K562 (cell line): ENCODE measurements around the gene ZBTB9. TPM values are rescaled to one million over a fixed set of nuclear protein-coding genes. Genes with fewer than 3 reads are reported as not detected.
A peak's percentile ranks its signal among the peaks of the same experiment; 100 is the strongest.

ENCODE experiments used
- ATF1 ChIP-seq, 2 experiments: fragments of 450-650 bp in 1 of 2; IDR thresholded peaks; 2 replicates each; pipeline ENCODE4 v1.6.1; 2016; ENCODE audit warnings: missing compliant biosample characterization in 1 of 2, missing genetic modification characterization in 1 of 2
- C11orf30 ChIP-seq: fragments of 450-650 bp; IDR thresholded peaks from 2 replicates; pipeline ENCODE4 v1.6.1; 2016; ENCODE audit warnings: low read depth, mild to moderate bottlenecking
- ETV6 ChIP-seq, 3 experiments: fragments of 150-350 bp in 1 of 3; sonication (generic) in 1 of 3; formaldehyde crosslinking in 1 of 3; IDR thresholded peaks; 2 replicates each; pipeline versions ENCODE4 v1.6.1 to v1.8.0; 2014 to 2022; ENCODE audit warnings: borderline replicate concordance in 2 of 3, low read depth in 2 of 3, antibody characterized with exemption in 1 of 3, low read length in 1 of 3, mild to moderate bottlenecking in 1 of 3, missing genetic modification reagents in 1 of 3
- FUS ChIP-seq: fragments of 200-400 bp; formaldehyde crosslinking; optimal IDR thresholded peaks from 2 replicates; pipeline ENCODE3; 2017; ENCODE audit warnings: low read depth, low read length
- GABPB2 ChIP-seq: fragments of 250-450 bp; sonication (Bioruptor Pico); conservative IDR thresholded peaks from 2 replicates; pipeline ENCODE4 v1.5.1; 2021; ENCODE audit warnings: mild to moderate bottlenecking
- KDM1A ChIP-seq, 2 experiments: fragments of 450-650 bp; IDR thresholded peaks; 2 replicates each; pipeline ENCODE4 v1.6.1; 2016; ENCODE audit warnings: mild to moderate bottlenecking in 2 of 2
- MAFG ChIP-seq: fragments of 450-650 bp; conservative IDR thresholded peaks from 2 replicates; pipeline ENCODE4 v1.6.1; 2016; ENCODE audit warnings: missing genetic modification characterization, missing compliant biosample characterization
- MIER1 ChIP-seq: fragments of 450-650 bp; IDR thresholded peaks from 2 replicates; pipeline ENCODE4 v1.6.1; 2016; ENCODE audit warnings: antibody characterized with exemption, mild to moderate bottlenecking, low read depth
- NR2C2 ChIP-seq, 2 experiments: fragments of 200-800 bp in 1 of 2; sonication (Bioruptor generic) in 1 of 2; sonication (generic) in 1 of 2; formaldehyde crosslinking in 1 of 2; IDR thresholded peaks; 2 replicates each; pipeline versions ENCODE4 v1.6.1 to v1.8.0; 2016 to 2022; ENCODE audit warnings: mild to moderate bottlenecking in 1 of 2, missing compliant biosample characterization in 1 of 2, missing genetic modification characterization in 1 of 2, missing genetic modification reagents in 1 of 2
- SMAD2 ChIP-seq: fragments of 150-350 bp; IDR thresholded peaks from 2 replicates; pipeline ENCODE4 v1.6.1; 2014; ENCODE audit warnings: low read depth, mild to moderate bottlenecking, low read length
- SMARCB1 ChIP-seq: IDR thresholded peaks from 2 replicates; pipeline ENCODE4 v1.6.1; 2011; ENCODE audit warnings: improper control_type of control experiment, low read depth; ENCODE audit not compliant: insufficient read length
- TSC22D4 ChIP-seq: fragments of 450-650 bp; IDR thresholded peaks from 2 replicates; pipeline ENCODE4 v1.6.1; 2016; ENCODE audit warnings: missing genetic modification characterization, missing biosample characterization, control low read depth
- ZBTB17 ChIP-seq: fragments of 450-650 bp; formaldehyde crosslinking; IDR thresholded peaks from 2 replicates; pipeline ENCODE4 v1.4.0; 2020; ENCODE audit warnings: mild to moderate bottlenecking
- ZKSCAN8 ChIP-seq: fragments of 200-800 bp; sonication (Bioruptor generic); IDR thresholded peaks from 2 replicates; pipeline ENCODE4 v1.6.1; 2016; ENCODE audit warnings: missing genetic modification characterization, missing compliant biosample characterization
- ZNF830 ChIP-seq: fragments of 250-450 bp; sonication (Bioruptor Pico); IDR thresholded peaks from 2 replicates; pipeline ENCODE4 v1.5.0; 2021; ENCODE audit warnings: mild to moderate bottlenecking
- polyA plus RNA-seq, 8 experiments: library from polyadenylated mRNA; depleted of rRNA in 4 of 8; stranded (reverse) in 5 of 8; unstranded in 3 of 8; fragments of >200 nt; fragmentation: Nextera tagmentation in 2 of 8; fragmentation: Illumina TruSeq in 1 of 8; extraction: Ambion mirVana in 2 of 8; extraction: Trizol in 1 of 8; gene quantifications; 2 replicates each; pipeline versions ENCODE4 v1.2.1 to v1.2.3, GENCODE V29; 2011 to 2014; ENCODE audit warnings: inconsistent platforms in 1 of 8, missing spikeins in 1 of 8
- total RNA-seq, 7 experiments: library from RNA; depleted of rRNA in 6 of 7; stranded (reverse); fragments of >200 nt in 6 of 7; fragmentation: Illumina TruSeq in 2 of 7; extraction: Trizol in 2 of 7; gene quantifications; 2 replicates each; pipeline versions ENCODE4 v1.2.1 to v1.2.3, GENCODE V29; 2011 to 2021; ENCODE audit warnings: low replicate concordance in 1 of 7
- TF ChIP-seq, protein P1 (sequence below), 2 experiments: IDR thresholded peaks in 1 of 2; conservative IDR thresholded peaks in 1 of 2; 2 replicates each; pipeline ENCODE4 v1.6.1; 2016; ENCODE audit warnings: low read depth in 2 of 2, mild to moderate bottlenecking in 1 of 2, missing compliant biosample characterization in 1 of 2, missing genetic modification characterization in 1 of 2, moderate library complexity in 1 of 2
- TF ChIP-seq, protein P2 (sequence below): sonication (generic); formaldehyde crosslinking; IDR thresholded peaks from 2 replicates; pipeline ENCODE4 v1.8.0; 2023; ENCODE audit warnings: mild to moderate bottlenecking, missing genetic modification reagents
- TF ChIP-seq, protein P3 (sequence below): fragments of 250-450 bp; sonication (Bioruptor Pico); IDR thresholded peaks from 2 replicates; pipeline ENCODE4 v1.4.0; 2020; ENCODE audit warnings: mild to moderate bottlenecking, moderate library complexity, borderline replicate concordance

The ZBTB9 gene
- total and polyA plus RNA-seq, 9 of the 15 experiments (the other 6 are each of a cell fraction or from before 2014, with no cell fraction given): 1.9 to 19.5 (median 10.4) TPM

GRCh38 chr6:33428966-33429749, 25.2 kb upstream of the ZBTB9 start (continued):
- TF ChIP-seq NR2C2 (CRISPR knock-in tag; IDR thresholded peaks at IDR 0.05): peak; percentile 18; the same call in 1 of the 2 replicates
- no peak for TF ChIP-seq NR2C2 (tag; IDR thresholded peaks at IDR 0.05)
- TF ChIP-seq TSC22D4 (tag): 0 out of 2 replicates have a peak, but pooled peaks have one; percentile 56
- no peak for TF ChIP-seq GABPB2 (CRISPR knock-in tag)
- no peak for TF ChIP-seq FUS
- TF ChIP-seq ETV6 (IDR thresholded peaks at IDR 0.05; ENCODE audit: borderline replicate concordance in 1 of 2, low read depth in 2 of 2, low read length in 1 of 2): no peak
- no peak for TF ChIP-seq ETV6 (CRISPR knock-in tag; IDR thresholded peaks at IDR 0.05; ENCODE audit: borderline replicate concordance)
- no peak for TF ChIP-seq SMAD2
- 0 out of 2 replicates have a peak, but pooled peaks have one; percentile 12 for TF ChIP-seq MIER1
- TF ChIP-seq, protein P1, sequence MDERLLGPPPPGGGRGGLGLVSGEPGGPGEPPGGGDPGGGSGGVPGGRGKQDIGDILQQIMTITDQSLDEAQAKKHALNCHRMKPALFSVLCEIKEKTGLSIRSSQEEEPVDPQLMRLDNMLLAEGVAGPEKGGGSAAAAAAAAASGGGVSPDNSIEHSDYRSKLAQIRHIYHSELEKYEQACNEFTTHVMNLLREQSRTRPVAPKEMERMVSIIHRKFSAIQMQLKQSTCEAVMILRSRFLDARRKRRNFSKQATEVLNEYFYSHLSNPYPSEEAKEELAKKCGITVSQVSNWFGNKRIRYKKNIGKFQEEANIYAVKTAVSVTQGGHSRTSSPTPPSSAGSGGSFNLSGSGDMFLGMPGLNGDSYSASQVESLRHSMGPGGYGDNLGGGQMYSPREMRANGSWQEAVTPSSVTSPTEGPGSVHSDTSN (CRISPR knock-in tag; IDR thresholded peaks at IDR 0.05; ENCODE audit: low read depth): no peak
- TF ChIP-seq, protein P1 (tag; conservative IDR thresholded peaks at IDR 0.05; ENCODE audit: low read depth): no peak
- peak in 1 of 2 experiments; percentile 100; a peak in 2 of 4 replicates for TF ChIP-seq KDM1A (IDR thresholded peaks at IDR 0.05)
- TF ChIP-seq C11orf30: no peak
- TF ChIP-seq, protein P2, sequence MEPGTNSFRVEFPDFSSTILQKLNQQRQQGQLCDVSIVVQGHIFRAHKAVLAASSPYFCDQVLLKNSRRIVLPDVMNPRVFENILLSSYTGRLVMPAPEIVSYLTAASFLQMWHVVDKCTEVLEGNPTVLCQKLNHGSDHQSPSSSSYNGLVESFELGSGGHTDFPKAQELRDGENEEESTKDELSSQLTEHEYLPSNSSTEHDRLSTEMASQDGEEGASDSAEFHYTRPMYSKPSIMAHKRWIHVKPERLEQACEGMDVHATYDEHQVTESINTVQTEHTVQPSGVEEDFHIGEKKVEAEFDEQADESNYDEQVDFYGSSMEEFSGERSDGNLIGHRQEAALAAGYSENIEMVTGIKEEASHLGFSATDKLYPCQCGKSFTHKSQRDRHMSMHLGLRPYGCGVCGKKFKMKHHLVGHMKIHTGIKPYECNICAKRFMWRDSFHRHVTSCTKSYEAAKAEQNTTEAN (CRISPR knock-in tag): no peak
- TF ChIP-seq ZKSCAN8: no peak
- TF ChIP-seq SMARCB1: no peak
- TF ChIP-seq ATF1 (CRISPR knock-in tag; IDR thresholded peaks at IDR 0.05): no peak
- TF ChIP-seq ATF1 (tag; IDR thresholded peaks at IDR 0.05): no peak
- no peak for TF ChIP-seq MAFG
- no peak for TF ChIP-seq ZBTB17 (CRISPR knock-in tag)
- no peak for TF ChIP-seq ZNF830
- TF ChIP-seq, protein P3, sequence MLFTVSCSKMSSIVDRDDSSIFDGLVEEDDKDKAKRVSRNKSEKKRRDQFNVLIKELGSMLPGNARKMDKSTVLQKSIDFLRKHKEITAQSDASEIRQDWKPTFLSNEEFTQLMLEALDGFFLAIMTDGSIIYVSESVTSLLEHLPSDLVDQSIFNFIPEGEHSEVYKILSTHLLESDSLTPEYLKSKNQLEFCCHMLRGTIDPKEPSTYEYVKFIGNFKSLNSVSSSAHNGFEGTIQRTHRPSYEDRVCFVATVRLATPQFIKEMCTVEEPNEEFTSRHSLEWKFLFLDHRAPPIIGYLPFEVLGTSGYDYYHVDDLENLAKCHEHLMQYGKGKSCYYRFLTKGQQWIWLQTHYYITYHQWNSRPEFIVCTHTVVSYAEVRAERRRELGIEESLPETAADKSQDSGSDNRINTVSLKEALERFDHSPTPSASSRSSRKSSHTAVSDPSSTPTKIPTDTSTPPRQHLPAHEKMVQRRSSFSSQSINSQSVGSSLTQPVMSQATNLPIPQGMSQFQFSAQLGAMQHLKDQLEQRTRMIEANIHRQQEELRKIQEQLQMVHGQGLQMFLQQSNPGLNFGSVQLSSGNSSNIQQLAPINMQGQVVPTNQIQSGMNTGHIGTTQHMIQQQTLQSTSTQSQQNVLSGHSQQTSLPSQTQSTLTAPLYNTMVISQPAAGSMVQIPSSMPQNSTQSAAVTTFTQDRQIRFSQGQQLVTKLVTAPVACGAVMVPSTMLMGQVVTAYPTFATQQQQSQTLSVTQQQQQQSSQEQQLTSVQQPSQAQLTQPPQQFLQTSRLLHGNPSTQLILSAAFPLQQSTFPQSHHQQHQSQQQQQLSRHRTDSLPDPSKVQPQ: no peak
